Epithelial cell of umbilical artery (primary cell): ENCODE measurements around the gene TRA2A. TPM values are rescaled to one million over a fixed set of nuclear protein-coding genes. Genes with fewer than 3 reads are reported as not detected.

Experiments used
- total RNA-seq: library from RNA; depleted of rRNA; stranded (reverse); fragments of >200 nt; gene quantifications from 2 replicates; pipeline ENCODE4 v1.2.3, GENCODE V29; 2014

Gene TRA2A
- total RNA-seq, result 29.9 and 51.2 TPM in 2 replicates

DNA sequence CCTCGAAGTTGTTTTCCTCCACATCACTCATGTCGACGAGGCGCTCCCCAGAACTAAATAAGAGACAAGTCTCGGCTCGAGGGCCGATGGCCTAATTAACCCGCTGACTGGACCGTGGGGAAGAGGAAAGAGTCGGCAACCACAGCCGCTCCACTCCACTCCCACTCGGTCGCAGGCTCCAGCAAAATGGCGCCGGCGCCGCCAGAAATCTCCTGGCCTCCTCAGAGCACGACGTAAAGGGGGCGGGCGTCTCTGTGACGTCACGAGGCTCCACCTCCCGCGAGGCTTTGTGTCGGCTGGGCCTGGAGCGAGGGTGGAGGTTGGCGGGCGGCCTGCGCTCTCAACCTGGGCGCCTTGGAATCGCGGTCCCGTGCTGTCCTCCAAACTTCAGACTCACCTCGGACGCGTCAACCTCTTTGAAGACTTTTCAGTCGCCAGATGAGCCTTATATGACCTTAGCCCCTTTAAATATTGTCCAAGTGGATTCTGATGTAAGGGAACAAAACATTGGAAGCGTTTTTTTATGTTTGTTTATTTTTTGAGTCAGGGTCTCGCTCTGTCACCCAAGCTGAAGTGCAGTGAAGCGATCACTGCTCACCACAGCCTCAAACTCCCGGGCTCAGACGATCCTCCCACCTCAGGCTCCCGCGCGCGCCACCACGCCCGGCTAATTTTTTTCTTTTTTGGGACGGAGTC lies at the start of gene TRA2A:
Gene TRA2A (minus strand): TSS at position 188 of the 696 bp plus-strand sequence. CDS start 157 bp downstream, at position 31.

DNA sequence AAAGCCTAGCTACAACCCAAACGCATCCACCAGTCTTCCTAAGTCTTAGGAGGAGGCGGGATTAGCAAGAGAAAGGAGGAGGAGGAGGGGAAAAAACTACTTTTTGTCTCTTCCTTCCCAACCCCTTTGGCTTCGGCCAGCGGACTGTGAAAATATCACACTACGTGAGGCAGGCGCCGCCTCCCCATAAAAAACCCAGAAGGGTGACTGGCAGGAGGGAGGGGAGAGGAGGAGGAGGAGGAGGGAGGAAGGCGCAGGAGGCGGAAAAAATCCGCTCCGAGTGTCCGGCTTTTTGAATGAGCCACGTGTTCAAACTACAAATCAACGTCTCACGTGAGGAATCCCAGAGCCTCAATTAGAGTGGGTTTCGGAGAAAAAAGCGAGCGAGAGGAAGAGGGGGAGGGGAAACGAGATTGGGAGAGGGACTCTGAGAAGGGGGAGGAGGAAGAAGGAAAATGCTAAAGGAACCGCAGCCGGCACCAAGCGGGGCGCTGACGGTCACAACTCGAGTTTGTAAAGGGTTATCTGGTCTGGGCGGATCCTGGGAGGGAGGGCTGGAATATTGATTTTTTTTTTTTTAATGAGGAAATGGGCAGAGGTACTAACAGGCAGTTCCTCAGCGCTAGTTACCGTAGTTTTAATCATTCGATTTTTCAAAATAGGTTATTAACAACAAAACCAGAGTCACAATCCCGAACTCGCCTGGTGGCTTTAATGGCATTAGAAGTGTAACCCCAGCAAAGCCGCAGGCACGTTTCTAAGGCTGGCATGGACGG lies 61.3 kb downstream of the TRA2A start, which contains the start of gene IGF2BP3:
Gene IGF2BP3 (minus strand): TSS at position 162 of the 776 bp plus-strand sequence. CDS start 381 bp downstream, outside the sequence.

Other genes with a start within 250 kb of the TRA2A start
- 59.0 and 59.1 TPM in 2 replicates for gene MALSU1, start 232.6 kb downstream of the TRA2A start, total RNA-seq
- 129 and 161 TPM in 2 replicates for gene IGF2BP3, start 61.5 kb downstream of the TRA2A start, total RNA-seq
- 12.7 and 14.4 TPM in 2 replicates for gene CCDC126, start 65.4 kb upstream of the TRA2A start, total RNA-seq
- gene FAM221A, start 148.2 kb upstream of the TRA2A start, total RNA-seq, result 3.9 and 15.5 TPM in 2 replicates
- gene STK31, start 178.2 kb upstream of the TRA2A start, total RNA-seq, result under 0.01 TPM in 1 of 2 replicates, not detected in the other